GOT3 (cell line): ENCODE measurements around the gene RDH8.

Source experiments
- DNase-seq: peaks from one replicate; lab custom pipeline; 2025; ENCODE audit warnings: mixed read lengths; lab: John Stamatoyannopoulos, UW

The RDH8 gene

GRCh38 chr19:10037367-10037766, 24.1 kb downstream of the RDH8 start:
- DNase-seq = no peak

DNA sequence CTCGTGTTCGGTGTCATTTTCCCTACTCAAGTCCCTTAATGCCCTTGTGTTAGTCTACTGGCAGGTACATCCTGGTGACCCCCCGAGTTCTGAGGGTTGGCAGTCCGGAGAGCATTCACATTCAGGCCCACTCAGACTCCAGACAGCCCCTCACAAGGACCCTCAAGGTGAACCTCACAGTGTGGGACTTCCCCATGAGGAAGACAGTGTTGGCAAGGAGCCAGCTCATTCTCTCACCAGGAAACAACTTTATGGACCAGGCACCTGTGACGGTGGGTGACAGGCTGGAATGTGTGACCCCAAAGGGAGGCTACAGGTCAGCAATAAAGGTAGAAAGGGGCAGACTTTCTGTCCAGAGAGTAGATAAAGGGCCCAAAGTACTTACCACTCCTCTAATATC, 24.5 kb downstream of the RDH8 start:
- DNase-seq = no peak

GRCh38 chr19:10043286-10043927, 30.1 kb downstream of the RDH8 start:
- no peak for DNase-seq

GRCh38 chr19:10044390-10044789, 31.1 kb downstream of the RDH8 start:
- no peak for DNase-seq

DNA sequence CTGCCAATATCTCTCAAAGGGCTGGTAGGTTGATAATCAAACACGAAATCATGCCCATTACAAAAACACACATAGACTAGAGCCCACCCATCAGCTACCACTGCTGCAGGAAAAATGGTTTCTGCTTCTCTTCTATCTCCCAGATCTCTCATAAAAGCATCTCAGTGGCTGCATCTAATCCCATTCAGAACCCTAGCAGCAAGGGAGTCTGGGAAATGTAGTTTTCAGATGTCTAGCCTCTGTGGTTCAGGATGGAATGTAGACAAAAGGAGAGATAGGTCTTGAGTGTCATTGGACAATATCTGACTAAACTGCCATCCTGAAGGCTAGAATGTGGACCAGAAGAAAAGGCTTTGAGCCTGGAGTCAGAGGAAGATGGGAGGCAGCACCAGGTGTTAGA, 32.1 kb downstream of the RDH8 start:
- DNase-seq = no peak

DNA sequence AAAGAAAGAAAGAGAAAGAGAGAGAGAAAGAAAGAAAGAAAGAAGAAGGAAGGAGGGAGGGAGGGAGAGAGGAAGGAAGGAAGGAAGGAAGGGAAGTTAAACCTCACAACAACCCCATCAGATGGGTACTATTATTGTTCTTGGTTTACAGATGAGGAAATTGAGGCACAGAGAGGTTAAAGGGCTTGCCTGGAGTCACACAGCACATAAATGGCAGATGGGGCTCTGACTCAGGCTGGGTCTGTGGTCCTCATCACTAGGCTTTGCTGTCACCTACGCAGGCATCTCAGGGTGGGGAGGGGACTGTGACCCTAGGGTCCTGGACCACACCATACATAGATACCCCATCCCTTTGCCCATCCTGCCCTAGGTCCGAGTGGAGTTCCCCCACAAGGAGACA, 36.3 kb downstream of the RDH8 start:
- DNase-seq = no peak

DNA sequence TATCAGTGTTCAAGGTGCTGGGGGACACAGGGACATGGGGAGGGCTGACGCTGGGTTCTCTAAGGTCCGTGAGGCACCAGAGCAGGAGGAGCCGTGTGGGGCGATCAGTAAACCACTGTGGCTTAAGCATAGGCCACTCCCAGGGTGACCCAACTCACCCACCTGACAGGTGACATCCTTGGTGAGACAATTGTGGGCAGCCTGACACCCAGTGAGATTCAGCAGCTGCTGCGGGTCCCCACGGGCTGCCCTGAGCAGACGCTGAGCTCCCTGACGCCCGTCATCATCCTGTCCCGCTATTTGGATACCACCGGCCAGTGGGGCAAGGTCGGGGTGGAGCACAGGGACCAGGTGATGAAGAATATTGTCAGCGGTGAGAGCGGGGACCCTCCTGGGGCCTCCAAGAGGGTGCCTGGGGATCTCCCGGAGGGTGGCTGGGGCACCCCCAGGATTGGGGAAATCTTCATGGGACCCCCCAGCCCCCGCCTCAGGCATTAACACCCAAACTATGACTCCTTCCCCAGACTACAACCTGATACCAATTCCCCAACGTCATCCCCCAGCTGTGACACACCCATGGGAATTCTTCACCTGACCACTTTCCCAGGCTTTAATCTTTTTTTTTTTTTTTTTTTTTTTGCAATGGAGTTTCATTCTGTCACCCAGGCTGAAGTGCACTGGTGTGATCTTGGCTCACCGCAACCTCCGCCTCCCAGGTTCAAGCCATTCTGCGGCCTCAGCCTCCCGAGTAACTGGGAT, 39.5 kb downstream of the RDH8 start:
- DNase-seq = no peak

DNA sequence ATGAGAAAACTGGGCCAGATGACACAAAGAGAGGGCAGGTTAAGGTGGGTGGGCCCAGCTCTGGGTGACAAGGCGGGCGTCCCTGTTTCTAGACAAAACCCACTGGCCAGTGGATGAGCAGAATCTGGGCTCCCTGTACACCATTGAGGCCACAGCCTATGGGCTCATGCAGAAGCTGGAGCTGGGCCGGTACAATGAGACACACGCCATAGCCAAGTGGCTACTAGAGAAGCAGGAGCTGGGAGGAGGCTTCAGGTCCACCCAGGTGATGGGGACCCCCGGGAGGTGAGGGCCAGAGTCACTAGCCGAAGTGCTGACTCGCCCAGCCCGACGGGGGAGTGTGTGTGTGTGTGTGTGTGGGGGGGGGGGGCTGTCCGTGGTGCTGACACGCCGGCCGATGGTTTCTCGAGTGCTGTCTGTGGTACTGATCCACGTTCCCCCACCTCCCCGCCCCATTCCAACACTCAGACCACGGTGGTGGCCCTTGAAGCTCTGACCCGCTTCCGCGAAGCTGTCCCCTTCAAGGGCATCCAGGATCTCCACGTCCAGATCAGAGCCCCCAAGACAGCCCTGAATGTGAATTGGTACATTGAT, 48.5 kb downstream of the RDH8 start:
- no peak for DNase-seq

GRCh38 chr19:10068205-10068604, 54.9 kb downstream of the RDH8 start:
- no peak for DNase-seq

GRCh38 chr19:10069046-10069445, 55.8 kb downstream of the RDH8 start:
- DNase-seq = no peak

GRCh38 chr19:10070730-10071446, 57.6 kb downstream of the RDH8 start:
- no peak for DNase-seq
